ENCODE measurements around the gene TTLL11.

DNA sequence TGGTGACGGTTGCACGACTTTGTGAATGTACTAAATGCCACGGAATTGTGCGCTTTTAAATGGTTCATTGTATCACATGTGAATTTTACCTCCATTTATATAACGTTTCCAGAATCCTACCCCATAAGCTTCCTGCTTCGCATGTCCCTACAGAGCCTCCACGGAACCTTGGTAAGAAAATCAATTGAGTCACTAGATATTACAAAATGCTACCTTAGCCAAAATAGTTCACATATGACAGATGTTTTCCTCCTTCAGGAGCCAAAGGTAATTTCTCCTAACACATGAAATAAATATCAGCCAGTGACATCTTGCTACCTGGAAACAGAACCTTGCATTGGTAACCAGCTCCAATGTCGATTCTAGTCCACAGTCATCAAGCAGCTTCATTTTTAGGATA, 125.1 kb downstream of the TTLL11 start:
- TF ChIP-seq, protein P1, sequence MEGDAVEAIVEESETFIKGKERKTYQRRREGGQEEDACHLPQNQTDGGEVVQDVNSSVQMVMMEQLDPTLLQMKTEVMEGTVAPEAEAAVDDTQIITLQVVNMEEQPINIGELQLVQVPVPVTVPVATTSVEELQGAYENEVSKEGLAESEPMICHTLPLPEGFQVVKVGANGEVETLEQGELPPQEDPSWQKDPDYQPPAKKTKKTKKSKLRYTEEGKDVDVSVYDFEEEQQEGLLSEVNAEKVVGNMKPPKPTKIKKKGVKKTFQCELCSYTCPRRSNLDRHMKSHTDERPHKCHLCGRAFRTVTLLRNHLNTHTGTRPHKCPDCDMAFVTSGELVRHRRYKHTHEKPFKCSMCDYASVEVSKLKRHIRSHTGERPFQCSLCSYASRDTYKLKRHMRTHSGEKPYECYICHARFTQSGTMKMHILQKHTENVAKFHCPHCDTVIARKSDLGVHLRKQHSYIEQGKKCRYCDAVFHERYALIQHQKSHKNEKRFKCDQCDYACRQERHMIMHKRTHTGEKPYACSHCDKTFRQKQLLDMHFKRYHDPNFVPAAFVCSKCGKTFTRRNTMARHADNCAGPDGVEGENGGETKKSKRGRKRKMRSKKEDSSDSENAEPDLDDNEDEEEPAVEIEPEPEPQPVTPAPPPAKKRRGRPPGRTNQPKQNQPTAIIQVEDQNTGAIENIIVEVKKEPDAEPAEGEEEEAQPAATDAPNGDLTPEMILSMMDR (IDR thresholded peaks at IDR 0.05), result no peak
- TF ChIP-seq EZH2 (IDR thresholded peaks at IDR 0.05), result no peak

All from neural progenitor cell (in vitro differentiated cells).